Tibial nerve (tissue), 4 donors: ENCODE measurements around the gene ACP2. TPM values are rescaled to one million over a fixed set of nuclear protein-coding genes. Genes with fewer than 3 reads are reported as not detected.

ENCODE experiments used
- DNase-seq, 2 donors: peaks; one replicate each; pipeline ENCODE4 v3.0.0-alpha.2; 2019; ENCODE audit warnings: low spot score in 2 of 2
- H3K27ac ChIP-seq, 4 donors: fragments of 200-600 bp; sonication (generic) in 3 of 4; one replicate each; pipeline ENCODE4 v1.5.1; 2017 to 2019; ENCODE audit warnings: mild to moderate bottlenecking in 1 of 4
- H3K27me3 ChIP-seq, 2 donors: fragments of 200-600 bp; sonication (generic) in 1 of 2; one replicate each; pipeline versions ENCODE4 v1.5.1 to v1.6.0; 2017 to 2019
- H3K36me3 ChIP-seq, 3 donors: fragments of 200-600 bp; sonication (generic); one replicate each; pipeline ENCODE4 v1.5.1; 2018 to 2019
- H3K4me1 ChIP-seq, 4 donors: fragments of 200-600 bp; sonication (generic) in 3 of 4; one replicate each; pipeline ENCODE4 v1.5.1; 2017 to 2019
- H3K4me3 ChIP-seq, 4 donors: fragments of 200-600 bp; sonication (generic) in 3 of 4; one replicate each; pipeline ENCODE4 v1.5.1; 2017 to 2019; ENCODE audit warnings: mild to moderate bottlenecking in 1 of 4, moderate library complexity in 1 of 4
- H3K9me3 ChIP-seq, 4 donors: fragments of 200-600 bp; sonication (generic) in 3 of 4; one replicate each; pipeline ENCODE4 v1.5.1; 2017 to 2019
- CTCF ChIP-seq, 5 experiments: fragments of 200-600 bp in 3 of 5; fragments of 450-650 bp in 2 of 5; sonication (generic) in 3 of 5; IDR thresholded peaks; one replicate each; pipeline ENCODE4 v1.5.1; 2016 to 2019; ENCODE audit warnings: antibody characterized with exemption in 5 of 5, mild to moderate bottlenecking in 3 of 5, moderate library complexity in 2 of 5
- EP300 ChIP-seq, 2 donors: sonication (generic); formaldehyde crosslinking; IDR thresholded peaks; one replicate each; pipeline ENCODE4 v1.6.1; 2017; ENCODE audit warnings: antibody characterized with exemption in 2 of 2, mild to moderate bottlenecking in 1 of 2
- POLR2A ChIP-seq, 2 donors: fragments of 450-650 bp; IDR thresholded peaks; one replicate each; pipeline ENCODE4 v1.6.1; 2017; ENCODE audit warnings: antibody characterized with exemption in 2 of 2, mild to moderate bottlenecking in 2 of 2, moderate library complexity in 2 of 2
- WGBS, 2 donors: methylation state at CpG; one replicate each; pipeline ENCODE4 v1.1.5; 2018; 5-methylcytosine and 5-hydroxymethylcytosine counted together
- total RNA-seq, 4 donors: library from RNA; depleted of rRNA; stranded (reverse); fragments of >200 nt; gene quantifications; one replicate each; pipeline ENCODE4 v1.1.0, GENCODE V29; 2016

The ACP2 gene
- total RNA-seq, 4 donors from 2014 or later, result 38.5 to 88.1 (median 58.8) TPM

GRCh38 chr11:47278769-47279168 lies 30.2 kb upstream of the ACP2 start:
- H3K27me3 ChIP-seq, result no peaks in the 10 kb centered on the region
- no peak overlapping the region for H3K27ac ChIP-seq
- DNase-seq, result no peak
- H3K36me3 ChIP-seq, result peaks cover 5 to 96% (median 56%) of the 10 kb centered on the region in 3 donors
- WGBS, 2 donors, result 83 to 90% methylated on average over 4 of the region's 4 CpGs
- H3K4me3 ChIP-seq, result no peak overlapping the region
- no peaks in the 10 kb centered on the region for H3K9me3 ChIP-seq
- no peaks in the 10 kb centered on the region for H3K4me1 ChIP-seq
- TF ChIP-seq EP300 (IDR thresholded peaks at IDR 0.05) (no peak), CTCF (IDR thresholded peaks at IDR 0.05) (no peak), POLR2A (IDR thresholded peaks at IDR 0.05) (no peak)

- H3K4me3 ChIP-seq, result no peak overlapping the region
- no peaks in the 10 kb centered on the region for H3K4me1 ChIP-seq
- no peaks in the 10 kb centered on the region for H3K27me3 ChIP-seq
- no peak for DNase-seq
- peaks cover 5 to 89% (median 51%) of the 10 kb centered on the region in 3 donors for H3K36me3 ChIP-seq
- no peak overlapping the region for H3K27ac ChIP-seq
- H3K9me3 ChIP-seq, result no peaks in the 10 kb centered on the region
- TF ChIP-seq EP300 (IDR thresholded peaks at IDR 0.05) (no peak), POLR2A (IDR thresholded peaks at IDR 0.05) (no peak), CTCF (IDR thresholded peaks at IDR 0.05) (no peak)
- whole genome bisulfite sequencing, 2 donors, result 70 to 74% methylated on average over 3 of the region's 3 CpGs
These were observed 29.4 kb upstream of the ACP2 start for GRCh38 chr11:47278058-47278457.

GRCh38 chr11:47276923-47277322 lies 28.3 kb upstream of the ACP2 start:
- Histone ChIP-seq H3K9me3 (no peaks in the 10 kb centered on the region), H3K36me3 (peaks cover 0 to 78% (median 43%) of the 10 kb centered on the region in 3 donors), H3K27me3 (no peaks in the 10 kb centered on the region), H3K27ac (no peak overlapping the region), H3K4me3 (no peak overlapping the region), H3K4me1 (peaks cover 0 to 9% (median 4%) of the 10 kb centered on the region in 4 donors)
- TF ChIP-seq CTCF (IDR thresholded peaks at IDR 0.05) (no peak), POLR2A (IDR thresholded peaks at IDR 0.05) (no peak), EP300 (IDR thresholded peaks at IDR 0.05) (no peak)
- WGBS, 2 donors, result 93 to 94% methylated on average over 4 of the region's 4 CpGs
- DNase-seq, result no peak

GRCh38 chr11:47274495-47275235 lies 26.1 kb upstream of the ACP2 start:
- H3K27me3 ChIP-seq, result no peaks in the 10 kb centered on the region
- no peak overlapping the region for H3K27ac ChIP-seq
- no peak for DNase-seq
- peaks cover 0 to 23% (median 14%) of the 10 kb centered on the region in 4 donors for H3K4me1 ChIP-seq
- H3K9me3 ChIP-seq, result no peaks in the 10 kb centered on the region
- TF ChIP-seq CTCF (IDR thresholded peaks at IDR 0.05) (no peak), EP300 (IDR thresholded peaks at IDR 0.05) (no peak), POLR2A (IDR thresholded peaks at IDR 0.05) (no peak)
- H3K4me3 ChIP-seq, result no peak overlapping the region
- 94 to 96% methylated on average over 28 of the region's 28 CpGs for WGBS, 2 donors
- H3K36me3 ChIP-seq, result peaks cover 0 to 55% (median 33%) of the 10 kb centered on the region in 3 donors

- 0% methylated on average over 1 of the region's 1 CpG for WGBS, 2 donors
- DNase-seq, result no peak
- no peak overlapping the region for H3K27ac ChIP-seq
- TF ChIP-seq CTCF (IDR thresholded peaks at IDR 0.05), result no peak
- TF ChIP-seq EP300 (IDR thresholded peaks at IDR 0.05), result no peak
- TF ChIP-seq POLR2A (IDR thresholded peaks at IDR 0.05), result no peak
- H3K4me3 ChIP-seq, result no peak overlapping the region
- no peaks in the 10 kb centered on the region for H3K27me3 ChIP-seq
- H3K36me3 ChIP-seq, result peaks cover 0 to 36% (median 29%) of the 10 kb centered on the region in 3 donors
- peaks cover 0 to 39% (median 23%) of the 10 kb centered on the region in 4 donors for H3K4me1 ChIP-seq
- no peaks in the 10 kb centered on the region for H3K9me3 ChIP-seq
These were observed 24.1 kb upstream of the ACP2 start for GRCh38 chr11:47272706-47273105.
